Ovary (tissue), 9 donors: ENCODE data around the gene SENP7. TPM values are rescaled to one million over a fixed set of nuclear protein-coding genes. Genes with fewer than 3 reads are reported as not detected.

Experiments used
- DNase-seq, 5 donors: peaks; one replicate each; pipeline ENCODE4 v3.0.0-alpha.2; 2019 to 2020
- H3K27ac ChIP-seq, 2 donors: fragments of 200-600 bp; one replicate each; pipeline versions ENCODE4 v1.5.1 to v1.8.0; 2019 to 2022
- H3K27me3 ChIP-seq: fragments of 200-600 bp; one replicate; pipeline ENCODE4 v1.8.0; 2022
- H3K36me3 ChIP-seq: fragments of 200-600 bp; sonication (generic); one replicate; pipeline ENCODE4 v1.5.1; 2019
- H3K4me1 ChIP-seq: one replicate; pipeline ENCODE4 v1.8.1; 2013; ENCODE audit warnings: mild to moderate bottlenecking, moderate library complexity; ENCODE audit not compliant: insufficient read depth
- H3K4me3 ChIP-seq: fragments of 200-600 bp; sonication (generic); one replicate; pipeline ENCODE4 v1.5.1; 2017
- H3K9me3 ChIP-seq, 2 donors: fragments of 200-600 bp in 1 of 2; sonication (generic) in 1 of 2; one replicate each; pipeline versions ENCODE4 v1.5.1 to v1.8.1; 2013 to 2019; ENCODE audit warnings: mild to moderate bottlenecking in 1 of 2, moderate library complexity in 1 of 2
- CTCF ChIP-seq, 3 donors: fragments of 450-650 bp in 2 of 3; fragments of 200-600 bp in 1 of 3; IDR thresholded peaks; one replicate each; pipeline versions ENCODE4 v1.5.1 to v1.8.0; 2016 to 2022; ENCODE audit warnings: antibody characterized with exemption in 3 of 3, mild to moderate bottlenecking in 1 of 3
- EP300 ChIP-seq: sonication (generic); formaldehyde crosslinking; IDR thresholded peaks from one replicate; pipeline ENCODE4 v1.6.1; 2017; ENCODE audit warnings: antibody characterized with exemption
- POLR2A ChIP-seq: fragments of 450-650 bp; IDR thresholded peaks from one replicate; pipeline ENCODE4 v1.6.1; 2017; ENCODE audit warnings: antibody characterized with exemption, mild to moderate bottlenecking, moderate library complexity
- WGBS, 3 donors: extraction: QIAGEN DNeasy Blood & Tissue Kit in 1 of 3; methylation state at CpG; one replicate each; pipeline versions ENCODE4 v1.1.5 to v1.1.7; 2013 to 2017; 5-methylcytosine and 5-hydroxymethylcytosine counted together
- intact Hi-C, 4 donors: fragments of 100-400 bp; cut with DNase I; formaldehyde crosslinking; loops; one replicate each; pipeline versions ENCODE4 v1.11.0 to v1.15.1; 2022 to 2023
- polyA plus RNA-seq, 2 donors: library from polyadenylated mRNA; stranded (reverse); fragments of 200-250 nt in 1 of 2; fragments of 350-450 nt in 1 of 2; fragmentation: Illumina TruSeq in 1 of 2; extraction: RNeasy Lipid Tissue Mini Kit (QIAGEN cat#74804) in 1 of 2; gene quantifications; one replicate each; pipeline ENCODE4 v1.2.3, GENCODE V29; 2013 to 2014
- total RNA-seq, 7 donors: library from RNA; depleted of rRNA in 2 of 7; stranded (reverse); fragments of >200 nt in 2 of 7; fragmentation: NEBNext Ultra II Directional in 3 of 7; extraction: Animal tissue kit (Norgen Biotek cat#: 25700) in 3 of 7; gene quantifications; one replicate each; pipeline versions ENCODE4 v1.1.0 to v1.2.4, GENCODE V29; 2016 to 2023
- donor health status: DM: no; HTN: no; CAD: no; lungs with moderate emphysema.
- donor health status: DM: no; HTN: no; CAD: no.
- donor health status: Bipolar disorder and iron deficiency.
- donor health status: DM: yes; HTN: yes; CAD: no.
- donor health status: DM: no; HTN: no; CAD: no.
- donor health status: DM: yes; HTN: yes; CAD: no.

Gene SENP7
- total and polyA plus RNA-seq, 9 donors, result 16.9 to 33.4 (median 26.8) TPM

- Histone ChIP-seq H3K27ac (no peak overlapping the region), H3K9me3 (no peaks in the 10 kb centered on the region), H3K36me3 (no peaks in the 10 kb centered on the region), H3K4me1 (no peaks in the 10 kb centered on the region), H3K27me3 (no peaks in the 10 kb centered on the region), H3K4me3 (no peak overlapping the region)
- no peak for DNase-seq
- intact Hi-C loops, result no loop called here
- TF ChIP-seq EP300, result no peak
- TF ChIP-seq CTCF (IDR thresholded peaks at IDR 0.05), result no peak
- 11 to 24% (median 13%) methylated on average over 1 of the region's 1 CpG for WGBS, 3 donors
Observed at GRCh38 chr3:101418851-101419250, 94.2 kb downstream of the SENP7 start.

- no peak for TF ChIP-seq CTCF (IDR thresholded peaks at IDR 0.05)
- intact Hi-C loops, result no loop called here
- Histone ChIP-seq H3K9me3 (no peaks in the 10 kb centered on the region), H3K4me3 (no peak overlapping the region), H3K27ac (no peak overlapping the region), H3K27me3 (no peaks in the 10 kb centered on the region), H3K4me1 (no peaks in the 10 kb centered on the region), H3K36me3 (no peaks in the 10 kb centered on the region)
- 73 to 94% (median 83%) methylated on average over 6 of the region's 6 CpGs for WGBS, 3 donors
- no peak for DNase-seq
Observed at GRCh38 chr3:101414121-101414520, 98.9 kb downstream of the SENP7 start.

- TF ChIP-seq EP300 (no peak), POLR2A (no peak), CTCF (IDR thresholded peaks at IDR 0.05) (no peak)
- Histone ChIP-seq H3K36me3 (no peaks in the 10 kb centered on the region), H3K4me1 (no peaks in the 10 kb centered on the region), H3K4me3 (no peak overlapping the region), H3K9me3 (no peaks in the 10 kb centered on the region), H3K27me3 (no peaks in the 10 kb centered on the region), H3K27ac (no peak overlapping the region)
- intact Hi-C loops, result no loop called here
- WGBS, 3 donors, result 85 to 91% (median 90%) methylated on average over 2 of the region's 2 CpGs
- no peak for DNase-seq
Observed at GRCh38 chr3:101413656-101414055, 99.4 kb downstream of the SENP7 start.

GRCh38 chr3:101391413-101391950 lies 121.5 kb downstream of the SENP7 start:
- no peak for DNase-seq
- Histone ChIP-seq H3K4me1 (peaks cover 3% of the 10 kb centered on the region), H3K27me3 (no peaks in the 10 kb centered on the region), H3K4me3 (no peak overlapping the region), H3K27ac (no peak overlapping the region), H3K9me3 (peaks cover 0 to 3% of the 10 kb centered on the region in 2 donors), H3K36me3 (no peaks in the 10 kb centered on the region)
- WGBS, 3 donors, result 59 to 68% (median 62%) methylated on average over 1 of the region's 1 CpG
- intact Hi-C loops, result no loop called here
- no peak for TF ChIP-seq EP300
- TF ChIP-seq CTCF (IDR thresholded peaks at IDR 0.05), result no peak
- no peak for TF ChIP-seq POLR2A
